Measurements from ENCODE around the gene APBB2.

APBB2 gene

GRCh38 chr4:40856277-40856839 lies 358.0 kb downstream of the APBB2 start:
- no peak for DNase-seq (ENCODE audit: low spot score)

GRCh38 chr4:40850496-40850895 lies 363.8 kb downstream of the APBB2 start:
- no peak for DNase-seq (ENCODE audit: low spot score)

- DNase-seq (ENCODE audit: low spot score), result no peak
Observed at GRCh38 chr4:40848940-40849339, 365.4 kb downstream of the APBB2 start.

- no peak for DNase-seq (ENCODE audit: low spot score)
Observed at GRCh38 chr4:40848251-40848650, 366.1 kb downstream of the APBB2 start.

GRCh38 chr4:40846532-40846931 lies 367.8 kb downstream of the APBB2 start:
- no peak for DNase-seq (ENCODE audit: low spot score)

GRCh38 chr4:40845154-40845835 lies 369.0 kb downstream of the APBB2 start:
- peak; percentile 14 for DNase-seq (ENCODE audit: low spot score)

GRCh38 chr4:40844261-40844660 lies 370.1 kb downstream of the APBB2 start:
- no peak for DNase-seq (ENCODE audit: low spot score)

GRCh38 chr4:40843696-40844095 lies 370.6 kb downstream of the APBB2 start:
- no peak for DNase-seq (ENCODE audit: low spot score)

GRCh38 chr4:40842725-40843423 lies 371.5 kb downstream of the APBB2 start:
- no peak for DNase-seq (ENCODE audit: low spot score)

GRCh38 chr4:40842318-40842717 lies 372.0 kb downstream of the APBB2 start:
- DNase-seq (ENCODE audit: low spot score), result no peak

GRCh38 chr4:40840985-40841571 lies 373.3 kb downstream of the APBB2 start:
- peak; percentile 76 for DNase-seq (ENCODE audit: low spot score)

GRCh38 chr4:40840255-40840984 lies 373.9 kb downstream of the APBB2 start:
- DNase-seq (ENCODE audit: low spot score), result no peak

- no peak for DNase-seq (ENCODE audit: low spot score)
Observed at GRCh38 chr4:40838742-40839141, 375.6 kb downstream of the APBB2 start.

GRCh38 chr4:40837094-40837870 lies 377.1 kb downstream of the APBB2 start:
- no peak for DNase-seq (ENCODE audit: low spot score)

GRCh38 chr4:40833212-40833611 lies 381.1 kb downstream of the APBB2 start:
- DNase-seq (ENCODE audit: low spot score), result no peak

- DNase-seq (ENCODE audit: low spot score), result no peak
Observed at GRCh38 chr4:40832175-40832574, 382.2 kb downstream of the APBB2 start.

GRCh38 chr4:40831146-40831907 lies 383.0 kb downstream of the APBB2 start:
- no peak for DNase-seq (ENCODE audit: low spot score)

- no peak for DNase-seq (ENCODE audit: low spot score)
Observed at GRCh38 chr4:40829586-40829985, 384.8 kb downstream of the APBB2 start.

- DNase-seq (ENCODE audit: low spot score), result no peak
Observed at GRCh38 chr4:40828661-40829060, 385.7 kb downstream of the APBB2 start.

- DNase-seq (ENCODE audit: low spot score), result no peak
Observed at GRCh38 chr4:40827758-40828157, 386.6 kb downstream of the APBB2 start.

- no peak for DNase-seq (ENCODE audit: low spot score)
Observed at GRCh38 chr4:40826821-40827220, 387.5 kb downstream of the APBB2 start.
